Central memory CD4-positive, alpha-beta T cell (primary cell): Measurements from ENCODE around the gene MAEA.

Source experiments
- DNase-seq: peaks from one replicate; pipeline ENCODE4 v3.0.0; 2022

MAEA gene

GRCh38 chr4:1382776-1383727 is 93.4 kb downstream of the MAEA start:
- no peak for DNase-seq

GRCh38 chr4:1383728-1384591 is 94.3 kb downstream of the MAEA start:
- no peak for DNase-seq

GRCh38 chr4:1384675-1385372 is 95.1 kb downstream of the MAEA start:
- DNase-seq, result no peak

GRCh38 chr4:1385373-1386340 is 96.0 kb downstream of the MAEA start:
- no peak for DNase-seq
